Activated CD8-positive, alpha-beta T cell treated with anti-CD3 and anti-CD28 coated beads for 36 hours (primary cell): ENCODE data around the gene RAB8A. TPM values are rescaled to one million over a fixed set of nuclear protein-coding genes. Genes with fewer than 3 reads are reported as not detected.
A peak's percentile ranks its signal among the peaks of the same experiment; 100 is the strongest.

Source experiments
- ATAC-seq: fragments of 200-7000 bp; cut with Tn5 transposase; one replicate; pipeline ENCODE4 v1.10.0; 2021; ENCODE audit warnings: mild to moderate bottlenecking, moderate library complexity
- CTCF ChIA-PET: fragments of 350-600 bp; sonication (Branson Sonifier 250); formaldehyde crosslinking; loops from one replicate; lab custom pipeline; 2021; ENCODE audit warnings: antibody characterized with exemption; lab: Charles Lee
- POLR2A ChIA-PET: fragments of 350-600 bp; sonication (Branson Sonifier 250); formaldehyde crosslinking; loops from one replicate; lab custom pipeline; 2021; ENCODE audit warnings: antibody characterized with exemption; lab: Charles Lee
- DNase-seq: peaks from one replicate; pipeline ENCODE4 v3.0.0-alpha.2; 2020
- H3K27ac Mint-ChIP-seq: one replicate; pipeline ENCODE4 v1.8.0; 2021; ENCODE audit warnings: mild to moderate bottlenecking, mixed read lengths
- H3K27me3 Mint-ChIP-seq: one replicate; pipeline ENCODE4 v1.8.0; 2021; ENCODE audit warnings: mixed read lengths
- H3K36me3 Mint-ChIP-seq: one replicate; pipeline ENCODE4 v1.8.0; 2021; ENCODE audit warnings: low read depth, mixed read lengths
- H3K4me1 Mint-ChIP-seq: one replicate; pipeline ENCODE4 v1.8.0; 2021; ENCODE audit warnings: low read depth, mixed read lengths
- H3K4me3 Mint-ChIP-seq: one replicate; pipeline ENCODE4 v1.8.0; 2021; ENCODE audit warnings: mild to moderate bottlenecking, moderate library complexity, mixed read lengths
- H3K9me3 Mint-ChIP-seq: one replicate; pipeline ENCODE4 v1.8.0; 2021; ENCODE audit warnings: mixed read lengths
- intact Hi-C: fragments of 100-400 bp; cut with micrococcal nuclease; formaldehyde crosslinking; loops from one replicate; pipeline ENCODE4 v1.10.0; 2022
- total RNA-seq, 2 experiments: library from RNA; stranded (reverse); gene quantifications; one replicate each; pipeline ENCODE4 v1.2.3, GENCODE V29; 2021
- TF ChIP-seq, protein P1 (sequence below): fragments of 200-600 bp; IDR thresholded peaks from one replicate; pipeline ENCODE4 v1.8.0; 2022; ENCODE audit warnings: antibody characterized with exemption, mild to moderate bottlenecking

RAB8A gene
- total RNA-seq, 2 experiments from 2014 or later: 123 to 128 TPM

DNA sequence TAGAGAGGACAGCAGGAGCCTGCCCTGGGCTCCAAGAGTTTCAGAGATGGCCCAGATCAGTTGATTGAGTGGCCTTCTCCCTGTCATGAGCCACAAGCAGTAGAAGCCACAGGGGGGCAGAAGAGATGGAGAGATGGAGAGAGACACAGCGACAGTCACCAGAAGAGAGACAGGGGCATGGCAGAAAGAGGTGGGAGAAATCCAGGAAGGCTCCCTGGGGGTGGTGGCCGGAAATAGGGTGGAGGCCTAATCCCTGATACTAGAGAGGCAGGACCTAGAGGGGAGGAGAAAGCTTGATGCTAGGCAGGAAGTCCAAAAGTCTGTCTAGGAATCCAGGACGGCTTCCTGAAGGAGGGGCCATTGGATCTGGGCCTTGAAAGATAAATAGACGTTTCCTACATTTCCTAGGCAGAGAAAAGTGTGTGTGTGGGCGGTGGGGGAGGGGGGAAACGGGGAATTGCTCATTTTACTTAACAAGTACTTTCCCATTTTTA, 45.0 kb upstream of the RAB8A start:
- no peaks in the 10 kb centered on the region for H3K36me3 Mint-ChIP-seq
- ATAC-seq (peak; percentile 17), DNase-seq (peak; percentile 78)
- CTCF ChIA-PET: interaction anchor here (0.7 to 7.9 kb wide), 9 partner anchors 9 to 118 kb away, joined by 3 to 90 read pairs (median 4); partner anchors contain the start of genes FAM32A, RAB8A and TPM4
- POLR2A ChIA-PET: interaction anchor here (1.7 kb wide), 1 partner anchor 20 kb away, joined by 4 read pairs; no protein-coding TSS in a partner anchor
- H3K27me3 Mint-ChIP-seq: no peaks in the 10 kb centered on the region
- no peaks in the 10 kb centered on the region for H3K9me3 Mint-ChIP-seq
- intact Hi-C loops: no loop called here
- no peak overlapping the region for H3K4me3 Mint-ChIP-seq
- TF ChIP-seq, protein P1, sequence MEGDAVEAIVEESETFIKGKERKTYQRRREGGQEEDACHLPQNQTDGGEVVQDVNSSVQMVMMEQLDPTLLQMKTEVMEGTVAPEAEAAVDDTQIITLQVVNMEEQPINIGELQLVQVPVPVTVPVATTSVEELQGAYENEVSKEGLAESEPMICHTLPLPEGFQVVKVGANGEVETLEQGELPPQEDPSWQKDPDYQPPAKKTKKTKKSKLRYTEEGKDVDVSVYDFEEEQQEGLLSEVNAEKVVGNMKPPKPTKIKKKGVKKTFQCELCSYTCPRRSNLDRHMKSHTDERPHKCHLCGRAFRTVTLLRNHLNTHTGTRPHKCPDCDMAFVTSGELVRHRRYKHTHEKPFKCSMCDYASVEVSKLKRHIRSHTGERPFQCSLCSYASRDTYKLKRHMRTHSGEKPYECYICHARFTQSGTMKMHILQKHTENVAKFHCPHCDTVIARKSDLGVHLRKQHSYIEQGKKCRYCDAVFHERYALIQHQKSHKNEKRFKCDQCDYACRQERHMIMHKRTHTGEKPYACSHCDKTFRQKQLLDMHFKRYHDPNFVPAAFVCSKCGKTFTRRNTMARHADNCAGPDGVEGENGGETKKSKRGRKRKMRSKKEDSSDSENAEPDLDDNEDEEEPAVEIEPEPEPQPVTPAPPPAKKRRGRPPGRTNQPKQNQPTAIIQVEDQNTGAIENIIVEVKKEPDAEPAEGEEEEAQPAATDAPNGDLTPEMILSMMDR: peak; percentile 46
- peaks cover 29% of the 10 kb centered on the region for H3K4me1 Mint-ChIP-seq
- peak overlapping the region; percentile 69 for H3K27ac Mint-ChIP-seq

DNA sequence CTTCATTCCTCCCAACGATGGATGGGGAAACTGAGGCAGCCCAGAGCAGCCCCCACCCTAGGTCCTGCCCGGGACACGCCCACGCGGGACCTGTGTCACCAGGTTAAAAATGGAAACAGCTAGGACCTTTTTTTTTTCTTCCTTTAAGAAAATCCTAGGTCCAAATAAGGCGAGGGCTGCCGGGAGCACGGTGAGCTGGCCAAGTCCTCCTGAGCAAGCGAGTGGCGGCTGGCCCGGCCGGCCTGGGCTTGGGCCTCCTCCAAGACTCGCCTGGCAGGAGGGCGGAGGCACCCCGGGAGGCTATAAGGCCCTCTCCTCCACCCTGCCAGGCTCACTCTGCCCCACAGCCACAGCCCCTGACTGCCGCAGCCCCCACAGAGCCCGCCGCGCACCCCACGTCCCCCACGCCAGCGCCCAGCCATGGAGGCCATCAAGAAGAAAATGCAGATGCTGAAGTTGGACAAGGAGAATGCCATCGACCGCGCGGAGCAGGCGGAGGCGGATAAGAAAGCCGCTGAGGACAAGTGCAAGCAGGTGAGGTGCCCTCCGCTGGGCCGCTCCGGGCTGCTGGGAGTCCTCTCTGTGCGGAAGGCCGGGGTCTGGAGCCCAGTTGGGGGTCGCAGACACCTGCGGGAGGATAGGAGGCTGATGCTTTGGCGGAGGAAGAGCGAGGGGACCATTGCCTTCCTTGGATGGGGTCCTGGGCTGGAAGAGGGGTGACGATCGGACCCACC, 44.3 kb upstream of the RAB8A start:
- ChIA-PET CTCF (interaction anchor here (1.1 to 7.9 kb wide), 6 partner anchors 8 to 118 kb away, joined by 3 to 90 read pairs (median 4); partner anchors contain the start of genes FAM32A, RAB8A and TPM4), POLR2A (interaction anchor here (1.7 kb wide), 1 partner anchor 19 kb away, joined by 4 read pairs; no protein-coding TSS in a partner anchor)
- Mint-ChIP-seq H3K4me3 (no peak overlapping the region), H3K4me1 (peaks cover 26% of the 10 kb centered on the region), H3K27me3 (no peaks in the 10 kb centered on the region), H3K9me3 (no peaks in the 10 kb centered on the region), H3K27ac (no peak overlapping the region), H3K36me3 (no peaks in the 10 kb centered on the region)
- intact Hi-C loops: no loop called here
- TF ChIP-seq, protein P1: no peak
- DNase-seq (no peak), ATAC-seq (no peak)

DNA sequence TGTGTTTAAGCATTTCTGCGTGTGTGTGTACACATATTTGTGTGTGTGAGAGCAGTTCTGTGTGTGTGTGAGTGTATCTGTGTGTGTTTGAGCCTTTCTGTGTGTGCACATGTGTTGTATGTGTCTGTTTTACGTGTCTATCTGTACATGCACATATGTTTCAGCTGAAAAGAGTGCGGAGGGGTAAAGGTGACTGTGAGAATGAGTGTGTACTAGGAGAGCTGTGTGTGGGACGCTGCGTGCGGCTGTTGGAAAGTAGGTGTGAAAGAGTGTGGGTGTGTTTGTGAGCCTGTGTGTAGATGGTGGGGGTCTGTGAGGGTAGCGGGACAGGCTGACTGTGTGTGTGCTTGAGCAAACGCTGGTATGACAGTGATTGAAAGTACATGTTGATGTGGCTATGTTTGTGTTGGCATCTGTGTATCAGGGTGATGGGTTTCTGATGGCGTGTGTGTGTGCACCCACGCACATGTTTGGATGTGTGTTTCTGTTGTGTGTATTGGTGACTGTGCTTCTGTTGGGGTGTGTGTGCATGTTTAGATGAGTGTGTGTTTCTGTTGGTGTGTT, 42.9 kb upstream of the RAB8A start:
- no peak overlapping the region for H3K4me3 Mint-ChIP-seq
- intact Hi-C loops: no loop called here
- ChIA-PET CTCF (no interaction called here), POLR2A (no interaction called here)
- H3K27ac Mint-ChIP-seq: no peak overlapping the region
- H3K9me3 Mint-ChIP-seq: no peaks in the 10 kb centered on the region
- DNase-seq: no peak
- no peak for ATAC-seq
- H3K27me3 Mint-ChIP-seq: no peaks in the 10 kb centered on the region
- TF ChIP-seq, protein P1: no peak
- no peaks in the 10 kb centered on the region for H3K36me3 Mint-ChIP-seq
- peaks cover 26% of the 10 kb centered on the region for H3K4me1 Mint-ChIP-seq

DNA sequence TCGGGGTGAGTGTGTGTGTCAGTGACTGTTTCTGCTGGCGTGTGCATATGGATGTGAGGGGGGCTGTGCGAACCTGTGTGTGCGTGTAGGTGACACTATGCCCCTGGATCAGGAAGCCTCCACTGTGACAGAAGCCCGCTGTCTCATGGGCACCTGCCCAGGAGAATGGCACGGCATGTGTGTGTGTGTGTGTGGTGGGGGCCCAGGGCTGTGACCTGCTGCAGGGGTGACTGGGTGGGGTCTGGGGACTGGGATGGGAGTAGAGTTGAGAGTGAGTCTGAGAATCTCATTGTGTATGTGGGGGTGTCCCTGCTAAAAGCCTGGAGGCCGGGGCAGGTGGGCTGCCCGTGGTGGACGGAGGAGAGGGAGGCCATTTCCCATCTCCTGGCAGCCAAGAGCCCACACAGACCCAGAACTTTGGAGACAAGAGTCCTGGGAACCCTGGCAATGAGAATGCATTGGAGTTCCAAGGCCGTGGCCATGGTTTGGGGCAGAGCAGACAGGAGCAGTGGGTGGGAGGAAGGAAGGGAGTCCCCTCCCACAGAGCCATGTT, 41.8 kb upstream of the RAB8A start:
- TF ChIP-seq, protein P1: no peak
- no peak for DNase-seq
- intact Hi-C loops: loop anchor here (10.0 kb wide), 1 partner anchor 265 kb away; no protein-coding TSS in a partner anchor
- H3K27me3 Mint-ChIP-seq: no peaks in the 10 kb centered on the region
- H3K4me1 Mint-ChIP-seq: peaks cover 34% of the 10 kb centered on the region
- no peak for ATAC-seq
- H3K9me3 Mint-ChIP-seq: no peaks in the 10 kb centered on the region
- H3K27ac Mint-ChIP-seq: no peak overlapping the region
- H3K4me3 Mint-ChIP-seq: no peak overlapping the region
- CTCF ChIA-PET: interaction anchor here (0.7 to 2.0 kb wide), 8 partner anchors 15 to 772 kb away, joined by 3 to 8 read pairs (median 4); partner anchors contain the start of gene FAM32A
- no peaks in the 10 kb centered on the region for H3K36me3 Mint-ChIP-seq
- POLR2A ChIA-PET: interaction anchor here (0.8 to 2.2 kb wide), 7 partner anchors 16 to 115 kb away, joined by 3 to 13 read pairs (median 4); partner anchors contain the start of gene FAM32A
